HFFc6 (cell line): ENCODE results near the gene STIP1. TPM values are rescaled to one million over a fixed set of nuclear protein-coding genes. Genes with fewer than 3 reads are reported as not detected.
"Not testable (repeated sequence)": the region's sequence is repeated elsewhere in the genome, so short reads cannot be mapped to it uniquely, and the experiment has no call there.

Source experiments
- DNase-seq: peaks from one replicate; pipeline ENCODE4 v3.0.0-alpha.2; 2018
- H3K27ac Mint-ChIP-seq: 2 replicates; pipeline ENCODE4 v1.8.0; 2020; ENCODE audit warnings: mild to moderate bottlenecking, mixed read lengths
- H3K27me3 Mint-ChIP-seq: 2 replicates; pipeline ENCODE4 v1.8.0; 2021; ENCODE audit warnings: mild to moderate bottlenecking, moderate library complexity, mixed read lengths; ENCODE audit not compliant: insufficient read depth
- H3K36me3 Mint-ChIP-seq: 2 replicates; pipeline ENCODE4 v1.8.0; 2021; ENCODE audit warnings: low read depth, mixed read lengths
- H3K4me1 Mint-ChIP-seq: 2 replicates; pipeline ENCODE4 v1.8.0; 2020; ENCODE audit warnings: low read depth, mixed read lengths
- H3K4me3 Mint-ChIP-seq: 2 replicates; pipeline ENCODE4 v1.8.0; 2020; ENCODE audit warnings: mild to moderate bottlenecking, moderate library complexity, mixed read lengths
- H3K9me3 Mint-ChIP-seq: 2 replicates; pipeline ENCODE4 v1.8.0; 2020; ENCODE audit warnings: mild to moderate bottlenecking, mixed read lengths
- CTCF ChIP-seq: fragments of 200-600 bp; sonication (generic); IDR thresholded peaks from 2 replicates; pipeline ENCODE4 v1.5.0; 2021; ENCODE audit warnings: antibody characterized with exemption, mild to moderate bottlenecking
- total RNA-seq, 6 experiments: library from RNA; stranded (reverse); fragmentation: NEBNext Ultra II Directional; extraction: Animal tissue kit (Norgen Biotek cat#: 25700); gene quantifications; 2 replicates in 1 of 6; 3 replicates in 5 of 6; pipeline ENCODE4 v1.2.3, GENCODE V29; 2021

Gene STIP1
- total RNA-seq, 6 experiments from 2014 or later = 203 to 259 (median 210) TPM

GRCh38 chr11:64153812-64154211, 32.2 kb upstream of the STIP1 start:
- Mint-ChIP-seq H3K27ac (no peak overlapping the region), H3K27me3 (peaks cover 7% of the 10 kb centered on the region; the same call in 1 of the 2 replicates), H3K4me3 (no peak overlapping the region), H3K9me3 (no peaks in the 10 kb centered on the region), H3K36me3 (no peaks in the 10 kb centered on the region), H3K4me1 (peaks cover under 1% of the 10 kb centered on the region; the same call in 1 of the 2 replicates)
- TF ChIP-seq CTCF = no peak
- no peak for DNase-seq

- H3K4me3 Mint-ChIP-seq = no peak overlapping the region
- no peaks in the 10 kb centered on the region for H3K4me1 Mint-ChIP-seq
- no peak for TF ChIP-seq CTCF
- no peaks in the 10 kb centered on the region for H3K36me3 Mint-ChIP-seq
- no peaks in the 10 kb centered on the region for H3K9me3 Mint-ChIP-seq
- H3K27me3 Mint-ChIP-seq = peaks cover 7% of the 10 kb centered on the region
- H3K27ac Mint-ChIP-seq = no peak overlapping the region
- DNase-seq = no peak
Measured at GRCh38 chr11:64156235-64157011, 29.5 kb upstream of the STIP1 start.

- H3K27ac Mint-ChIP-seq = no peak overlapping the region
- H3K4me1 Mint-ChIP-seq = no peaks in the 10 kb centered on the region
- DNase-seq = no peak
- peaks cover 7% of the 10 kb centered on the region for H3K27me3 Mint-ChIP-seq
- no peaks in the 10 kb centered on the region for H3K9me3 Mint-ChIP-seq
- no peaks in the 10 kb centered on the region for H3K36me3 Mint-ChIP-seq
- TF ChIP-seq CTCF = no peak
- H3K4me3 Mint-ChIP-seq = no peak overlapping the region
Measured at GRCh38 chr11:64157631-64158394, 28.2 kb upstream of the STIP1 start.

GRCh38 chr11:64161037-64161436, 24.9 kb upstream of the STIP1 start:
- H3K27me3 Mint-ChIP-seq = no peaks in the 10 kb centered on the region; the same call in 1 of the 2 replicates
- DNase-seq = no peak
- H3K27ac Mint-ChIP-seq = no peak overlapping the region
- H3K4me3 Mint-ChIP-seq = no peak overlapping the region
- TF ChIP-seq CTCF = no peak
- H3K4me1 Mint-ChIP-seq = peaks cover 6% of the 10 kb centered on the region; the same call in 1 of the 2 replicates
- H3K9me3 Mint-ChIP-seq = no peaks in the 10 kb centered on the region
- H3K36me3 Mint-ChIP-seq = no peaks in the 10 kb centered on the region

- not testable (repeated sequence) for H3K36me3 Mint-ChIP-seq
- peaks cover 12% of the 10 kb centered on the region for H3K4me1 Mint-ChIP-seq
Measured at GRCh38 chr11:64162769-64163168, 23.2 kb upstream of the STIP1 start.

GRCh38 chr11:64163951-64164350, 22.0 kb upstream of the STIP1 start:
- TF ChIP-seq CTCF = no peak
- Mint-ChIP-seq H3K9me3 (no peaks in the 10 kb centered on the region), H3K27ac (no peak overlapping the region), H3K36me3 (no peaks in the 10 kb centered on the region), H3K4me1 (peaks cover 12% of the 10 kb centered on the region), H3K27me3 (no peaks in the 10 kb centered on the region; the same call in 1 of the 2 replicates), H3K4me3 (no peak overlapping the region)
- no peak for DNase-seq

More at GRCh38 chr11:64162769-64163168, 23.2 kb upstream of the STIP1 start:
- not testable (repeated sequence) for H3K9me3 Mint-ChIP-seq, H3K27ac Mint-ChIP-seq, H3K27me3 Mint-ChIP-seq, DNase-seq, H3K4me3 Mint-ChIP-seq
